ENCODE measurements around the gene CCNO. TPM values are rescaled to one million over a fixed set of nuclear protein-coding genes. Genes with fewer than 3 reads are reported as not detected.

CCNO gene
- total RNA-seq, 4 donors from 2014 or later, result 0.95 to 1.6 (median 1.1) TPM

DNA sequence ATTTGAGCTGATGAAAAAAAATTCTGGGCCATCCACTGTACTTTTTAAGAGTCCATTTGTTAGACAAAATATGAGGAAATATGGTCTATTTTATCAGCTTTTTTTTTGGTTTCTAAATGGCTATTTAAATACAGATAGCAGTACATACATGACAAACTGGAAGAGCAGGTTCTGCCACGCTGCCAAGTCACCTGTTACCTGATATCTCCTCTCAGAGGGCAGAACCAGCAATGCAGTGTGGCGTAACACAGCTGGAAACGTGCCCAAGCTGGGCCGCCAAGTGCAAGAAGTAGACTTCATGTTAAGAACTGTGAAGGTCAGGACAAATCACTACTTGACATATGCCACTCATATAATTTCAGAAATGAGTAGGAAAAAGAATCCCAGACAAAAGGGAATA is 14.4 kb downstream of the CCNO start:
- H3K4me1 ChIP-seq, result peaks cover 0 to 32% (median 8%) of the 10 kb centered on the region in 3 donors
- H3K36me3 ChIP-seq, result no peaks in the 10 kb centered on the region
- no peak overlapping the region for H3K27ac ChIP-seq
- no peaks in the 10 kb centered on the region for H3K9me3 ChIP-seq
- H3K27me3 ChIP-seq, result peaks cover 0 to 64% (median 25%) of the 10 kb centered on the region in 4 donors
- no peak overlapping the region for H3K4me3 ChIP-seq
- DNase-seq, result no peak
- intact Hi-C loops (cut with DNase I), result no loop called here
- WGBS, 2 donors, result 24 to 26% methylated on average over 3 to 4 of the region's 4 CpGs
- TF ChIP-seq CTCF (IDR thresholded peaks at IDR 0.05) (no peak), POLR2A (IDR thresholded peaks at IDR 0.05) (no peak)

- intact Hi-C loops (cut with DNase I), result no loop called here
- no peak for DNase-seq
- Histone ChIP-seq H3K36me3 (no peaks in the 10 kb centered on the region), H3K27ac (no peak overlapping the region), H3K4me3 (no peak overlapping the region), H3K27me3 (peaks cover 0 to 11% (median 0%) of the 10 kb centered on the region in 4 donors), H3K9me3 (no peaks in the 10 kb centered on the region), H3K4me1 (no peaks in the 10 kb centered on the region)
- WGBS, 2 donors, result 44 to 70% methylated on average over 2 of the region's 2 CpGs
- no peak for TF ChIP-seq CTCF (IDR thresholded peaks at IDR 0.05)
- no peak for TF ChIP-seq POLR2A (IDR thresholded peaks at IDR 0.05)
Observed at GRCh38 chr5:55211184-55211874, 22.1 kb downstream of the CCNO start.

- Histone ChIP-seq H3K36me3 (no peaks in the 10 kb centered on the region), H3K4me3 (no peak overlapping the region), H3K4me1 (no peaks in the 10 kb centered on the region), H3K27me3 (peaks cover 0 to 39% (median 0%) of the 10 kb centered on the region in 4 donors), H3K9me3 (no peaks in the 10 kb centered on the region), H3K27ac (no peak overlapping the region)
- 28 to 39% methylated on average over 2 of the region's 2 CpGs for WGBS, 2 donors
- intact Hi-C loops (cut with DNase I), result no loop called here
- TF ChIP-seq POLR2A (IDR thresholded peaks at IDR 0.05), result no peak
- TF ChIP-seq CTCF (IDR thresholded peaks at IDR 0.05), result no peak
- no peak for DNase-seq
Observed at GRCh38 chr5:55205001-55205400, 28.4 kb downstream of the CCNO start.

DNA sequence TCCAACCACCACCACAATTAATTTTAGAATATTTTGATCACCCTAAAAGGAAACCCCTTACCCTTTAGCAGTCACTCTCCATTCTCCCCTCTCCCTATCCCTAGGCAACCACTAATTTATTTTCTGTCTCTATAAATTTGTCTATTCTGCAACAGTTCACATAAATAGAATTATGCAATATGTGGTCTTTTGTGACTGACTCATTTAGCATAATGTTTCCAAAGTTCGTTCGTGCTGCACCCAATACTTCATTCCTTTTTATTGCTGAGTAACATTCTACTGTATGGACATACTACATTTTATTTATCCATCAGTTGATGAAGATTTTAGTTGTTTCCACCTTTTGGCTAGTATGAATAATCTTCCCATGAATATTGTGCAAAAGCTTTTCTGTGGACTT is 42.2 kb downstream of the CCNO start:
- Histone ChIP-seq H3K27ac (no peak overlapping the region), H3K36me3 (no peaks in the 10 kb centered on the region), H3K4me1 (no peaks in the 10 kb centered on the region), H3K27me3 (peaks cover 0 to 92% (median 0%) of the 10 kb centered on the region in 4 donors), H3K9me3 (no peaks in the 10 kb centered on the region), H3K4me3 (no peak overlapping the region)
- 48 to 54% methylated on average over 2 of the region's 2 CpGs for WGBS, 2 donors
- TF ChIP-seq CTCF (IDR thresholded peaks at IDR 0.05) (no peak), POLR2A (IDR thresholded peaks at IDR 0.05) (no peak)
- intact Hi-C loops (cut with DNase I), result no loop called here
- DNase-seq, result no peak

DNA sequence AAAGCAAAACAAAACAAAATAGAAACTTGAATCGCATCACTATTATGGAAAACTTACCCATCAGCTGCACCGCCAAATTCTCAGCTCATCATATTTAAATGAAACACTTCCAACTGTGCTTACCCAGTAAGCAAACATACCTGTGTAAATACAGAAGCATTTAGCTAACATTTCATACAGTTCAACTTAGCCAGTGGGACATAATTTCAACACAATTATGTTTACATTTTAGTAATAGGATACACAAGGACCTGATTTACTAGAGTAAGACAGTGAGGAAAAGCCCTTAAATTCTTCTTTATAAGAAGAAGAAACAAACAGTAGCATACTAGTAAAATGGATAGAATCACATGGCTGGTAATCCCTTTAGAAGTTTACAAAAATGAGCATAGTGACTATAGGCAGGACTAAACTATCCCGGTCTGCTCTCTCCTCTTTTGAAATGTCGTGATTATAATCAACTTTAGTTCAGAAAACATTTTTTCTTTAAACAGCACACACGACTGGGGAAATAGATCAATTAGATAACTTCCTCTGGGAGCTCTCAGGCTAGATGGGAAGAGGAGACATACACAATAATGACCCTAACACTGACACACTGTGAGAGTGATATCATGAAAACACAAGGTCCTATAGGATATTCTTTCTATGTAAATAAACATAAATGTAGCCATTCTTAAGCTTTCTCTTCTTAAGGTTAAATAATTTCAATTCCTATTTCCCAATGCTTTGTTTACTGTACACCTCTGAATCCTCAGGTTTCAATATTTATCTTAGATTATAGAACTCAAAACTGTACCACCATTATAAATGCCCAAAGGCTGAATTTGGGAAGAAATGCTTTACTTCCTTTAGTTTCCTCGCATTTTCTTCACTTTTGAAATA is 44.5 kb downstream of the CCNO start:
- Histone ChIP-seq H3K4me1 (no peaks in the 10 kb centered on the region), H3K27me3 (peaks cover 0 to 90% (median 0%) of the 10 kb centered on the region in 4 donors), H3K27ac (no peak overlapping the region), H3K9me3 (no peaks in the 10 kb centered on the region), H3K36me3 (no peaks in the 10 kb centered on the region), H3K4me3 (no peak overlapping the region)
- intact Hi-C loops (cut with DNase I), result no loop called here
- no peak for DNase-seq
- TF ChIP-seq CTCF (IDR thresholded peaks at IDR 0.05) (no peak), POLR2A (IDR thresholded peaks at IDR 0.05) (no peak)
- WGBS, 2 donors, result 56 to 62% methylated on average over 6 of the region's 6 CpGs

Data from esophagus squamous epithelium (tissue), 5 donors.